T-helper 1 cell treated with Interleukin-12 subunit alpha and Interleukin-12 subunit beta and Interleukin-4 antibody, amounts not matched to agents 30 ng/mL and 1 ng/mL, for 36 hours (primary cell): Measurements from ENCODE around the gene NTHL1. TPM values are rescaled to one million over a fixed set of nuclear protein-coding genes. Genes with fewer than 3 reads are reported as not detected.

Experiments used
- intact Hi-C: fragments of 100-400 bp; cut with micrococcal nuclease; formaldehyde crosslinking; loops from one replicate; pipeline ENCODE4 v1.15.1; 2024
- total RNA-seq: library from RNA; stranded (reverse); gene quantifications from 2 replicates; pipeline ENCODE4 v1.2.3, GENCODE V29; 2022

Gene NTHL1
- total RNA-seq, 1 donor from 2014 or later: 24.2 TPM

- intact Hi-C loops: loop anchor here (10.0 kb wide), 1 partner anchor 536 kb away; the partner anchor contains the start of genes CEMP1 and PDPK1
Measured at GRCh38 chr16:1998852-1999801, 48.5 kb downstream of the NTHL1 start.

GRCh38 chr16:1998360-1998835, 49.2 kb downstream of the NTHL1 start:
- intact Hi-C loops: loop anchor here (10.0 kb wide), 1 partner anchor 536 kb away; the partner anchor contains the start of genes CEMP1 and PDPK1

GRCh38 chr16:1997494-1998359, 49.9 kb downstream of the NTHL1 start:
- intact Hi-C loops: loop anchor here (10.0 kb wide), 1 partner anchor 537 kb away; the partner anchor contains the start of genes CEMP1 and PDPK1

GRCh38 chr16:1993731-1994131, 53.9 kb downstream of the NTHL1 start:
- intact Hi-C loops: loop anchor here (5.0 to 10.0 kb wide), 2 partner anchors 229 to 541 kb away; partner anchors contain the start of genes CEMP1, E4F1 and PDPK1

GRCh38 chr16:1992704-1993317, 54.8 kb downstream of the NTHL1 start:
- intact Hi-C loops: loop anchor here (1.0 to 10.0 kb wide), 7 partner anchors 9 to 542 kb away; partner anchors contain the start of genes CEMP1, E4F1, GFER and MLST8

GRCh38 chr16:1991948-1992703, 55.5 kb downstream of the NTHL1 start:
- intact Hi-C loops: loop anchor here (1.0 to 10.0 kb wide), 8 partner anchors 8 to 543 kb away; partner anchors contain the start of genes CEMP1, E4F1, GFER and MLST8

- intact Hi-C loops: loop anchor here (1.0 to 10.0 kb wide), 3 partner anchors 48 to 543 kb away; partner anchors contain the start of genes CEMP1, E4F1, MSRB1 and PDPK1
Measured at GRCh38 chr16:1991588-1991947, 56.1 kb downstream of the NTHL1 start.

- intact Hi-C loops: loop anchor here (1.0 to 10.0 kb wide), 3 partner anchors 48 to 544 kb away; partner anchors contain the start of genes CEMP1, E4F1, MSRB1 and PDPK1
Measured at GRCh38 chr16:1991135-1991551, 56.5 kb downstream of the NTHL1 start.

GRCh38 chr16:1990351-1991134, 57.1 kb downstream of the NTHL1 start:
- intact Hi-C loops: loop anchor here (1.0 to 10.0 kb wide), 3 partner anchors 47 to 544 kb away; partner anchors contain the start of genes CEMP1, E4F1, MSRB1 and PDPK1

GRCh38 chr16:1990101-1990350, 57.6 kb downstream of the NTHL1 start:
- intact Hi-C loops: loop anchor here (5.0 to 10.0 kb wide), 2 partner anchors 232 to 545 kb away; partner anchors contain the start of genes CEMP1, E4F1 and PDPK1

Other genes starting within 250 kb of the NTHL1 start
- gene HAGH, start 221.0 kb downstream of the NTHL1 start, total RNA-seq: 50.5 and 50.9 TPM in 2 replicates
- gene FAHD1, start 220.6 kb downstream of the NTHL1 start, total RNA-seq: 10.1 and 12.4 TPM in 2 replicates
- not detected in 2 replicates for gene MEIOB, start 175.7 kb downstream of the NTHL1 start, total RNA-seq
- not detected in 2 replicates for gene HS3ST6, start 129.4 kb downstream of the NTHL1 start, total RNA-seq
- gene MSRB1, start 104.6 kb downstream of the NTHL1 start, total RNA-seq: 24.4 and 26.6 TPM in 2 replicates
- not detected in 2 replicates for gene RPL3L, start 93.1 kb downstream of the NTHL1 start, total RNA-seq
- gene NDUFB10, start 88.3 kb downstream of the NTHL1 start, total RNA-seq: 118 and 120 TPM in 2 replicates
- 2,266 and 2,280 TPM in 2 replicates for gene RPS2, start 83.0 kb downstream of the NTHL1 start, total RNA-seq
- gene RNF151, start 81.0 kb downstream of the NTHL1 start, total RNA-seq: 0.27 TPM in 1 of 2 replicates, not detected in the other
- gene TBL3, start 75.8 kb downstream of the NTHL1 start, total RNA-seq: 36.2 and 39.6 TPM in 2 replicates
- 0.37 and 0.61 TPM in 2 replicates for gene NOXO1, start 66.4 kb downstream of the NTHL1 start, total RNA-seq
- 26.4 and 32.7 TPM in 2 replicates for gene GFER, start 63.6 kb downstream of the NTHL1 start, total RNA-seq
- gene SYNGR3, start 57.9 kb downstream of the NTHL1 start, total RNA-seq: 20.8 and 23.2 TPM in 2 replicates
- 71.1 and 73.9 TPM in 2 replicates for gene ZNF598, start 38.0 kb downstream of the NTHL1 start, total RNA-seq
- gene NPW, start 28.0 kb downstream of the NTHL1 start, total RNA-seq: 0.37 and 1.1 TPM in 2 replicates
- 1.9 and 2.4 TPM in 2 replicates for gene NHERF2, start 20.9 kb downstream of the NTHL1 start, total RNA-seq
- gene TSC2, start 151 bp upstream of the NTHL1 start, total RNA-seq: 130 and 131 TPM in 2 replicates
- 77.2 and 78.4 TPM in 2 replicates for gene PKD1, start 88.1 kb upstream of the NTHL1 start, total RNA-seq
- 0.44 TPM in 1 of 2 replicates, not detected in the other for gene RAB26, start 100.8 kb upstream of the NTHL1 start, total RNA-seq
- 56.7 and 57.3 TPM in 2 replicates for gene TRAF7, start 107.9 kb upstream of the NTHL1 start, total RNA-seq
- gene CASKIN1, start 148.8 kb upstream of the NTHL1 start, total RNA-seq: 0.05 TPM in 2 replicates
- 36.8 and 38.3 TPM in 2 replicates for gene MLST8, start 157.6 kb upstream of the NTHL1 start, total RNA-seq
- gene BRICD5, start 163.0 kb upstream of the NTHL1 start, total RNA-seq: 7.6 and 12.5 TPM in 2 replicates
- gene PGP, start 167.0 kb upstream of the NTHL1 start, total RNA-seq: 22.3 and 24.0 TPM in 2 replicates
- gene E4F1, start 175.8 kb upstream of the NTHL1 start, total RNA-seq: 30.5 and 33.8 TPM in 2 replicates
- gene DNASE1L2, start 188.6 kb upstream of the NTHL1 start, total RNA-seq: 3.1 and 3.2 TPM in 2 replicates
- 30.1 and 33.4 TPM in 2 replicates for gene ECI1, start 203.8 kb upstream of the NTHL1 start, total RNA-seq
- 260 and 261 TPM in 2 replicates for gene RNPS1, start 220.3 kb upstream of the NTHL1 start, total RNA-seq